ENCODE data around the gene GSN.

GSN gene

GRCh38 chr9:121235512-121235911 is 32.5 kb upstream of the GSN start:
- no peaks in the 10 kb centered on the region for H3K36me3 Mint-ChIP-seq (ENCODE audit: low read depth)
- H3K9me3 Mint-ChIP-seq, result no peaks in the 10 kb centered on the region
- H3K27ac Mint-ChIP-seq, result no peak overlapping the region
- H3K27me3 Mint-ChIP-seq, result peaks cover 1% of the 10 kb centered on the region
- H3K4me3 Mint-ChIP-seq, result no peak overlapping the region
- peaks cover 42% of the 10 kb centered on the region for H3K4me1 Mint-ChIP-seq (ENCODE audit: low read depth)
- intact Hi-C loops (cut with micrococcal nuclease), result no loop called here

GRCh38 chr9:121237916-121238315 is 30.0 kb upstream of the GSN start:
- Mint-ChIP-seq H3K36me3 (ENCODE audit: low read depth) (no peaks in the 10 kb centered on the region), H3K4me3 (no peak overlapping the region), H3K27me3 (peaks cover 1% of the 10 kb centered on the region), H3K4me1 (ENCODE audit: low read depth) (peaks cover 31% of the 10 kb centered on the region), H3K9me3 (no peaks in the 10 kb centered on the region), H3K27ac (no peak overlapping the region)
- intact Hi-C loops (cut with micrococcal nuclease), result no loop called here

GRCh38 chr9:121239071-121239470 is 28.9 kb upstream of the GSN start:
- no peak overlapping the region for H3K4me3 Mint-ChIP-seq
- H3K27me3 Mint-ChIP-seq, result peaks cover 1% of the 10 kb centered on the region
- peaks cover 10% of the 10 kb centered on the region for H3K9me3 Mint-ChIP-seq
- H3K36me3 Mint-ChIP-seq (ENCODE audit: low read depth), result peaks cover 4% of the 10 kb centered on the region
- peaks cover 28% of the 10 kb centered on the region for H3K4me1 Mint-ChIP-seq (ENCODE audit: low read depth)
- H3K27ac Mint-ChIP-seq, result no peak overlapping the region
- intact Hi-C loops (cut with micrococcal nuclease), result no loop called here

- Mint-ChIP-seq H3K9me3 (peaks cover 14% of the 10 kb centered on the region), H3K27me3 (peaks cover 1% of the 10 kb centered on the region), H3K27ac (no peak overlapping the region), H3K4me1 (ENCODE audit: low read depth) (peaks cover 21% of the 10 kb centered on the region), H3K36me3 (ENCODE audit: low read depth) (peaks cover 5% of the 10 kb centered on the region), H3K4me3 (no peak overlapping the region)
- intact Hi-C loops (cut with micrococcal nuclease), result no loop called here
Observed at GRCh38 chr9:121239851-121240250, 28.1 kb upstream of the GSN start.

- Mint-ChIP-seq H3K4me3 (no peak overlapping the region), H3K36me3 (ENCODE audit: low read depth) (peaks cover 5% of the 10 kb centered on the region), H3K4me1 (ENCODE audit: low read depth) (peaks cover 19% of the 10 kb centered on the region), H3K27me3 (peaks cover 1% of the 10 kb centered on the region), H3K9me3 (peaks cover 14% of the 10 kb centered on the region), H3K27ac (no peak overlapping the region)
- intact Hi-C loops (cut with micrococcal nuclease), result no loop called here
Observed at GRCh38 chr9:121240472-121241135, 27.4 kb upstream of the GSN start.

- Mint-ChIP-seq H3K4me1 (ENCODE audit: low read depth) (peaks cover 30% of the 10 kb centered on the region), H3K36me3 (ENCODE audit: low read depth) (peaks cover 5% of the 10 kb centered on the region), H3K27ac (no peak overlapping the region), H3K4me3 (no peak overlapping the region), H3K9me3 (peaks cover 14% of the 10 kb centered on the region), H3K27me3 (peaks cover under 1% of the 10 kb centered on the region)
- intact Hi-C loops (cut with micrococcal nuclease), result no loop called here
Observed at GRCh38 chr9:121242219-121242958, 25.6 kb upstream of the GSN start.

- intact Hi-C loops (cut with micrococcal nuclease), result no loop called here
- peaks cover 30% of the 10 kb centered on the region for H3K4me1 Mint-ChIP-seq (ENCODE audit: low read depth)
- H3K36me3 Mint-ChIP-seq (ENCODE audit: low read depth), result peaks cover 5% of the 10 kb centered on the region
- no peak overlapping the region for H3K27ac Mint-ChIP-seq
- peaks cover 14% of the 10 kb centered on the region for H3K9me3 Mint-ChIP-seq
- no peak overlapping the region for H3K4me3 Mint-ChIP-seq
- H3K27me3 Mint-ChIP-seq, result no peaks in the 10 kb centered on the region
Observed at GRCh38 chr9:121242959-121243346, 25.0 kb upstream of the GSN start.

GRCh38 chr9:121246821-121247561 is 21.0 kb upstream of the GSN start:
- H3K4me3 Mint-ChIP-seq, result no peak overlapping the region

GRCh38 chr9:121249563-121249962 is 18.4 kb upstream of the GSN start:
- H3K36me3 Mint-ChIP-seq (ENCODE audit: low read depth), result no peaks in the 10 kb centered on the region
- H3K9me3 Mint-ChIP-seq, result no peaks in the 10 kb centered on the region
- H3K4me3 Mint-ChIP-seq, result peak overlapping the region; percentile 53
- peak overlapping the region; percentile 88 for H3K27ac Mint-ChIP-seq
- no peaks in the 10 kb centered on the region for H3K27me3 Mint-ChIP-seq
- peaks cover 66% of the 10 kb centered on the region for H3K4me1 Mint-ChIP-seq (ENCODE audit: low read depth)
- intact Hi-C loops (cut with micrococcal nuclease), result no loop called here

More at GRCh38 chr9:121246821-121247561, 21.0 kb upstream of the GSN start:
- H3K27me3 Mint-ChIP-seq, result no peaks in the 10 kb centered on the region
- H3K27ac Mint-ChIP-seq, result peak overlapping the region; percentile 64
- intact Hi-C loops (cut with micrococcal nuclease), result no loop called here
- peaks cover 14% of the 10 kb centered on the region for H3K9me3 Mint-ChIP-seq
- peaks cover 42% of the 10 kb centered on the region for H3K4me1 Mint-ChIP-seq (ENCODE audit: low read depth)
- peaks cover 5% of the 10 kb centered on the region for H3K36me3 Mint-ChIP-seq (ENCODE audit: low read depth)

GRCh38 chr9:121252104-121252851 is 15.7 kb upstream of the GSN start:
- intact Hi-C loops (cut with micrococcal nuclease), result no loop called here
- Mint-ChIP-seq H3K27ac (peak overlapping the region; percentile 54), H3K4me1 (ENCODE audit: low read depth) (peaks cover 56% of the 10 kb centered on the region), H3K36me3 (ENCODE audit: low read depth) (no peaks in the 10 kb centered on the region), H3K27me3 (no peaks in the 10 kb centered on the region), H3K4me3 (no peak overlapping the region), H3K9me3 (no peaks in the 10 kb centered on the region)

GRCh38 chr9:121253162-121253561 is 14.8 kb upstream of the GSN start:
- intact Hi-C loops (cut with micrococcal nuclease), result no loop called here
- Mint-ChIP-seq H3K27me3 (no peaks in the 10 kb centered on the region), H3K9me3 (no peaks in the 10 kb centered on the region), H3K4me3 (no peak overlapping the region), H3K36me3 (ENCODE audit: low read depth) (no peaks in the 10 kb centered on the region), H3K27ac (peak overlapping the region; percentile 60), H3K4me1 (ENCODE audit: low read depth) (peaks cover 58% of the 10 kb centered on the region)

- intact Hi-C loops (cut with micrococcal nuclease), result no loop called here
- Mint-ChIP-seq H3K27ac (peak overlapping the region; percentile 60), H3K4me1 (ENCODE audit: low read depth) (peaks cover 51% of the 10 kb centered on the region), H3K36me3 (ENCODE audit: low read depth) (no peaks in the 10 kb centered on the region), H3K4me3 (peak overlapping the region; percentile 51), H3K9me3 (no peaks in the 10 kb centered on the region), H3K27me3 (no peaks in the 10 kb centered on the region)
Observed at GRCh38 chr9:121253821-121254501, 14.0 kb upstream of the GSN start.

- Mint-ChIP-seq H3K4me1 (ENCODE audit: low read depth) (peaks cover 42% of the 10 kb centered on the region), H3K27ac (no peak overlapping the region), H3K36me3 (ENCODE audit: low read depth) (no peaks in the 10 kb centered on the region), H3K4me3 (no peak overlapping the region), H3K27me3 (peaks cover 7% of the 10 kb centered on the region), H3K9me3 (no peaks in the 10 kb centered on the region)
- intact Hi-C loops (cut with micrococcal nuclease), result no loop called here
Observed at GRCh38 chr9:121259498-121259897, 8.5 kb upstream of the GSN start.

All from dendritic cell treated with granulocyte-macrophage colony-stimulating factor and Interleukin-4, amounts not matched to agents 40 ng/mL and 50 ng/mL, for 4 days (primary cell).